Smooth muscle cell (in vitro differentiated cells): ENCODE results near the gene GMFB. TPM values are rescaled to one million over a fixed set of nuclear protein-coding genes. Genes with fewer than 3 reads are reported as not detected.

Experiments used
- DNase-seq: peaks from one replicate; lab custom pipeline; 2025; ENCODE audit not compliant: unreplicated experiment; lab: John Stamatoyannopoulos, UW
- H2AFZ ChIP-seq: fragments of 200-600 bp; sonication (generic); 2 replicates; pipeline ENCODE4 v1.6.0; 2016; ENCODE audit warnings: antibody characterized with exemption, low read depth, mild to moderate bottlenecking
- H3F3A ChIP-seq: fragments of 200-600 bp; sonication (generic); 2 replicates; pipeline ENCODE4 v1.6.0; 2017; ENCODE audit warnings: antibody characterized with exemption, low read depth
- H3K27ac ChIP-seq: fragments of 200-600 bp; sonication (generic); 2 replicates; pipeline ENCODE4 v1.5.1; 2016; ENCODE audit warnings: low read depth, mild to moderate bottlenecking
- H3K27me3 ChIP-seq: fragments of 200-600 bp; sonication (generic); 2 replicates; pipeline ENCODE4 v1.6.1; 2016; ENCODE audit warnings: low read depth, mild to moderate bottlenecking
- H3K36me3 ChIP-seq: fragments of 200-600 bp; sonication (generic); 2 replicates; pipeline ENCODE4 v1.5.1; 2016; ENCODE audit warnings: low read depth
- H3K4me1 ChIP-seq: fragments of 200-600 bp; sonication (generic); 2 replicates; pipeline ENCODE4 v1.5.1; 2016; ENCODE audit warnings: low read depth
- H3K4me2 ChIP-seq: fragments of 200-600 bp; sonication (generic); 2 replicates; pipeline ENCODE4 v1.6.0; 2016; ENCODE audit warnings: mild to moderate bottlenecking
- H3K4me3 ChIP-seq: fragments of 200-600 bp; sonication (generic); 2 replicates; pipeline ENCODE4 v1.5.1; 2016; ENCODE audit warnings: mild to moderate bottlenecking
- H3K79me2 ChIP-seq: fragments of 200-600 bp; sonication (generic); 2 replicates; pipeline ENCODE4 v1.6.0; 2016; ENCODE audit warnings: low read depth, mild to moderate bottlenecking
- H3K9ac ChIP-seq: fragments of 200-600 bp; sonication (generic); 2 replicates; pipeline ENCODE4 v1.6.0; 2016; ENCODE audit warnings: low read depth
- H3K9me3 ChIP-seq: fragments of 200-600 bp; sonication (generic); replicated peaks from 2 replicates; pipeline ENCODE4 v1.5.1; 2016; ENCODE audit warnings: low read depth
- H4K20me1 ChIP-seq: fragments of 200-600 bp; sonication (generic); 2 replicates; pipeline ENCODE4 v1.6.0; 2016; ENCODE audit warnings: low read depth
- WGBS: methylation state at CpG from one replicate; pipeline ENCODE4 v1.1.7; 2016; ENCODE audit warnings: low lambda C conversion rate; 5-methylcytosine and 5-hydroxymethylcytosine counted together
- polyA plus RNA-seq: library from polyadenylated mRNA; unstranded; fragments of >200 nt; fragmentation: Nextera tagmentation; extraction: Ambion mirVana; gene quantifications from 2 replicates; pipeline ENCODE4 v1.2.1, GENCODE V29; 2016
- total RNA-seq: library from RNA; depleted of rRNA; stranded (reverse); fragments of >200 nt; gene quantifications from 2 replicates; pipeline ENCODE4 v1.2.3, GENCODE V29; 2014
- TF ChIP-seq, protein P1 (sequence below): fragments of 200-600 bp; sonication (generic); IDR thresholded peaks from 2 replicates; pipeline ENCODE4 v1.5.1; 2017; ENCODE audit warnings: borderline replicate concordance, mild to moderate bottlenecking, antibody characterized with exemption; ENCODE audit not compliant: insufficient read depth, poor library complexity, severe bottlenecking

GMFB gene
- total and polyA plus RNA-seq, 2 experiments from 2014 or later = 25.7 to 73.5 TPM

DNA sequence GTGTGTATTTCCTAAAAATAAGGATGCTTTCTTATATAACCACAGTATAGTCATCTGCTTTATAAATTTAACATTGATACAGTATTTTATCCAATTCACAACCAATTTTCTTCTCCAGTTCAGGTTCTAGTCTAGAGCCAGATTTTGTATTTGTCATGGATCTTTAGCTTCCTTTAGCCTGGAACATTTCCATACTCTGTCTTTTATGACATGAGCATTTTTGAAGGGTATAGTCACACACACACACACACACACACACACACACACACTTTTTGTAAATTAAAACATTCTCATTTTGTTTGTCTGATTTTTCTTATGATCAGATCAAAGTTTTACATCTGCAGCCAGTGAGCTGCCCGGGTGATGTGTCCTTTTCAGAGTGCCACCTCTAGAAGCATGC, 46.3 kb upstream of the GMFB start:
- Histone ChIP-seq H4K20me1 (no peaks in the 10 kb centered on the region), H3K27me3 (no peaks in the 10 kb centered on the region), H3F3A (no peaks in the 10 kb centered on the region), H3K9me3 (no peaks in the 10 kb centered on the region), H3K4me2 (no peak overlapping the region), H3K36me3 (no peaks in the 10 kb centered on the region), H3K4me1 (no peaks in the 10 kb centered on the region), H3K9ac (no peak overlapping the region), H3K79me2 (no peaks in the 10 kb centered on the region), H3K4me3 (no peak overlapping the region), H2AFZ (no peak overlapping the region), H3K27ac (no peak overlapping the region)
- WGBS = 88% methylated on average over 1 of the region's 1 CpG
- no peak for DNase-seq
- TF ChIP-seq, protein P1, sequence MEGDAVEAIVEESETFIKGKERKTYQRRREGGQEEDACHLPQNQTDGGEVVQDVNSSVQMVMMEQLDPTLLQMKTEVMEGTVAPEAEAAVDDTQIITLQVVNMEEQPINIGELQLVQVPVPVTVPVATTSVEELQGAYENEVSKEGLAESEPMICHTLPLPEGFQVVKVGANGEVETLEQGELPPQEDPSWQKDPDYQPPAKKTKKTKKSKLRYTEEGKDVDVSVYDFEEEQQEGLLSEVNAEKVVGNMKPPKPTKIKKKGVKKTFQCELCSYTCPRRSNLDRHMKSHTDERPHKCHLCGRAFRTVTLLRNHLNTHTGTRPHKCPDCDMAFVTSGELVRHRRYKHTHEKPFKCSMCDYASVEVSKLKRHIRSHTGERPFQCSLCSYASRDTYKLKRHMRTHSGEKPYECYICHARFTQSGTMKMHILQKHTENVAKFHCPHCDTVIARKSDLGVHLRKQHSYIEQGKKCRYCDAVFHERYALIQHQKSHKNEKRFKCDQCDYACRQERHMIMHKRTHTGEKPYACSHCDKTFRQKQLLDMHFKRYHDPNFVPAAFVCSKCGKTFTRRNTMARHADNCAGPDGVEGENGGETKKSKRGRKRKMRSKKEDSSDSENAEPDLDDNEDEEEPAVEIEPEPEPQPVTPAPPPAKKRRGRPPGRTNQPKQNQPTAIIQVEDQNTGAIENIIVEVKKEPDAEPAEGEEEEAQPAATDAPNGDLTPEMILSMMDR = no peak

GRCh38 chr14:54533100-54533499, 44.3 kb upstream of the GMFB start:
- H3K9me3 ChIP-seq = no peaks in the 10 kb centered on the region
- no peak overlapping the region for H3K27ac ChIP-seq
- H3K4me3 ChIP-seq = no peak overlapping the region
- no peaks in the 10 kb centered on the region for H3K4me1 ChIP-seq
- no peaks in the 10 kb centered on the region for H3K36me3 ChIP-seq
- no peak for DNase-seq
- H3K79me2 ChIP-seq = no peaks in the 10 kb centered on the region
- WGBS = 96% methylated on average over 1 of the region's 1 CpG
- H3K9ac ChIP-seq = no peak overlapping the region
- no peaks in the 10 kb centered on the region for H4K20me1 ChIP-seq
- H3F3A ChIP-seq = no peaks in the 10 kb centered on the region
- TF ChIP-seq, protein P1 = no peak
- H3K4me2 ChIP-seq = no peak overlapping the region
- no peak overlapping the region for H2AFZ ChIP-seq
- no peaks in the 10 kb centered on the region for H3K27me3 ChIP-seq

DNA sequence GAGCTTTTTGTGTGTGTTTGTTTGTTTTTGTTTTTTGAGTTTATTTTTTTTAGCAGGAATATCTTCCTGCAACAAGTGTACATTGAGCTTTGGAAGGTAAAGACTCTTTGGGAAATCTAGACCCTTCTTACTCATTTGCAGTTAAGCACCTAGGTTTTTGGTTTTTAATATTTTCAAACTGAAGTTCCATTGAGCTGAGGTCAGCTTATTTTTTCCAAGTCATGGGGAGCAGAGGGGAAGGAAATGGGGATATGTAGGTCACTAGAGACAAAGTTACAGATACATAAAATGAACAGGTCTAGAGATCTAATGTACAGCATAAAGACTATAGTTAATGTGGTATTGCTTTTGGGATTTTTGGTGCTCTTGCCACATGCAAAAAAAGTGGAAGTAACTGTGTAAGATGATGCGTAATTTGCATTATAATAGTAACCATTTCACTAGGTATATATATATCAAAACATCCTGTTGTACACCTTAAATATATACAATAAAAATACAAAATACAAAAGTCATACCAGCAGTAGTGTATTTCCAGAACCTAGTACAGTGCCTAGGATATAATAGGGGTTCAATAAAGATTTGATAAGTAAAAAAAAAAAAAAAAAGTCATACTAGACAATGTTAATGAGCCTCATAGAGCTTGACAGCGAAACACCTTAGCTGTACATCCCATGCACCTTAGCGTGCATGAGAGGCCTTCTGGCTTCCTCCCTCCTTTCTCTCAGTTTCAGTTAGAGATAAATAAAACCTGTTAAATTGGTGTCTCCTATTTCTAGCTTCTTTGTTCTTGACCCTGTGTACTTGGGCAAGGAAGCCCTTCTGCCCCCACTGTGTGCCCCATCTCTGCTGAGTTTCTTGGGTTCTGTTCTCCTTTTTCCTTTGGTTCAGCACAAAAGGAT, 43.6 kb upstream of the GMFB start:
- no peaks in the 10 kb centered on the region for H3K9me3 ChIP-seq
- no peaks in the 10 kb centered on the region for H3K27me3 ChIP-seq
- no peak overlapping the region for H3K4me3 ChIP-seq
- H3K27ac ChIP-seq = no peak overlapping the region
- DNase-seq = no peak
- H3F3A ChIP-seq = no peaks in the 10 kb centered on the region
- no peaks in the 10 kb centered on the region for H3K36me3 ChIP-seq
- H3K79me2 ChIP-seq = no peaks in the 10 kb centered on the region
- H3K4me2 ChIP-seq = no peak overlapping the region
- H3K4me1 ChIP-seq = no peaks in the 10 kb centered on the region
- TF ChIP-seq, protein P1 = no peak
- no peak overlapping the region for H3K9ac ChIP-seq
- H4K20me1 ChIP-seq = no peaks in the 10 kb centered on the region
- WGBS = 97% methylated on average over 3 of the region's 3 CpGs
- H2AFZ ChIP-seq = no peak overlapping the region

GRCh38 chr14:54529811-54530210, 41.0 kb upstream of the GMFB start:
- Histone ChIP-seq H3K27me3 (no peaks in the 10 kb centered on the region), H4K20me1 (no peaks in the 10 kb centered on the region), H3K36me3 (no peaks in the 10 kb centered on the region), H3K4me1 (no peaks in the 10 kb centered on the region), H2AFZ (no peak overlapping the region), H3K4me2 (no peak overlapping the region), H3K79me2 (no peaks in the 10 kb centered on the region), H3K9ac (no peak overlapping the region), H3K4me3 (no peak overlapping the region), H3K27ac (no peak overlapping the region), H3F3A (no peaks in the 10 kb centered on the region), H3K9me3 (no peaks in the 10 kb centered on the region)
- TF ChIP-seq, protein P1 = no peak
- no peak for DNase-seq
- 75% methylated on average over 1 of the region's 1 CpG for WGBS
